NCI-H2107 (cell line): Measurements from ENCODE around the gene ALOX15.
"Not testable (repeated sequence)": the region's sequence is repeated elsewhere in the genome, so short reads cannot be mapped to it uniquely, and the experiment has no call there.

Source experiments
- DNase-seq: peaks from one replicate; lab custom pipeline; 2025; lab: John Stamatoyannopoulos, UW

Gene ALOX15

GRCh38 chr17:4655933-4656332 is 14.5 kb upstream of the ALOX15 start:
- DNase-seq: not testable (repeated sequence)

- DNase-seq: no peak
These were observed 11.5 kb upstream of the ALOX15 start for GRCh38 chr17:4652997-4653396.

GRCh38 chr17:4648741-4649140 is 7.3 kb upstream of the ALOX15 start:
- no peak for DNase-seq

GRCh38 chr17:4645642-4646041 is 4.2 kb upstream of the ALOX15 start:
- no peak for DNase-seq

GRCh38 chr17:4643676-4644075 is 2.2 kb upstream of the ALOX15 start:
- no peak for DNase-seq

- DNase-seq: no peak
These were observed 808 bp upstream of the ALOX15 start for GRCh38 chr17:4642286-4642685.

- DNase-seq: not testable (repeated sequence)
These were observed 799 bp downstream of the ALOX15 start for GRCh38 chr17:4640569-4641188.

GRCh38 chr17:4639301-4640059 is 2.0 kb downstream of the ALOX15 start:
- DNase-seq: not testable (repeated sequence)

- not testable (repeated sequence) for DNase-seq
These were observed 2.7 kb downstream of the ALOX15 start for GRCh38 chr17:4638766-4639165.

GRCh38 chr17:4636474-4637100 is 4.9 kb downstream of the ALOX15 start:
- DNase-seq: no peak

GRCh38 chr17:4635823-4636375 is 5.6 kb downstream of the ALOX15 start:
- no peak for DNase-seq

GRCh38 chr17:4634976-4635375 is 6.5 kb downstream of the ALOX15 start:
- no peak for DNase-seq

- DNase-seq: no peak
These were observed 7.8 kb downstream of the ALOX15 start for GRCh38 chr17:4633643-4634042.

- DNase-seq: no peak
These were observed 8.9 kb downstream of the ALOX15 start for GRCh38 chr17:4632581-4632920.

- DNase-seq: no peak
These were observed 9.5 kb downstream of the ALOX15 start for GRCh38 chr17:4631836-4632580.

GRCh38 chr17:4631431-4631830 is 10.0 kb downstream of the ALOX15 start:
- DNase-seq: no peak

GRCh38 chr17:4626734-4627256 is 14.7 kb downstream of the ALOX15 start:
- no peak for DNase-seq

- DNase-seq: no peak
These were observed 16.3 kb downstream of the ALOX15 start for GRCh38 chr17:4625181-4625617.

- not testable (repeated sequence) for DNase-seq
These were observed 17.0 kb downstream of the ALOX15 start for GRCh38 chr17:4624451-4624911.

- no peak for DNase-seq
These were observed 18.2 kb downstream of the ALOX15 start for GRCh38 chr17:4623249-4623648.

- no peak for DNase-seq
These were observed 19.1 kb downstream of the ALOX15 start for GRCh38 chr17:4622375-4622774.
